Stimulated activated naive CD8-positive, alpha-beta T cell treated with anti-CD3 and anti-CD28 coated beads, Interleukin-15, amount 100 ng/mL, for 72 hours (primary cell): ENCODE results near the gene LMOD1.
"Not testable (repeated sequence)": the region's sequence is repeated elsewhere in the genome, so short reads cannot be mapped to it uniquely, and the experiment has no call there.

Experiments used
- ATAC-seq: fragments of 150-1000 bp; cut with Tn5 transposase; 2 replicates; pipeline ENCODE4 v1.10.0; 2021; ENCODE audit warnings: mild to moderate bottlenecking, moderate library complexity
- DNase-seq, 2 donors: peaks; one replicate each; pipeline ENCODE4 v3.0.0; 2021 to 2022
- H3K27ac Mint-ChIP-seq, 2 donors: one replicate each; pipeline ENCODE4 v1.8.0; 2022; ENCODE audit warnings: mild to moderate bottlenecking in 2 of 2, mixed read lengths in 2 of 2, moderate library complexity in 2 of 2
- H3K27me3 Mint-ChIP-seq: one replicate; pipeline ENCODE4 v1.8.0; 2022; ENCODE audit warnings: mixed read lengths
- H3K4me1 Mint-ChIP-seq: one replicate; pipeline ENCODE4 v1.8.0; 2022; ENCODE audit warnings: mild to moderate bottlenecking, mixed read lengths
- H3K4me3 Mint-ChIP-seq, 2 donors: one replicate each; pipeline ENCODE4 v1.8.0; 2022; ENCODE audit warnings: mild to moderate bottlenecking in 2 of 2, mixed read lengths in 2 of 2, moderate library complexity in 1 of 2
- H3K9me3 Mint-ChIP-seq, 2 donors: one replicate each; pipeline ENCODE4 v1.8.0; 2022; ENCODE audit warnings: mixed read lengths in 2 of 2

LMOD1 gene

DNA sequence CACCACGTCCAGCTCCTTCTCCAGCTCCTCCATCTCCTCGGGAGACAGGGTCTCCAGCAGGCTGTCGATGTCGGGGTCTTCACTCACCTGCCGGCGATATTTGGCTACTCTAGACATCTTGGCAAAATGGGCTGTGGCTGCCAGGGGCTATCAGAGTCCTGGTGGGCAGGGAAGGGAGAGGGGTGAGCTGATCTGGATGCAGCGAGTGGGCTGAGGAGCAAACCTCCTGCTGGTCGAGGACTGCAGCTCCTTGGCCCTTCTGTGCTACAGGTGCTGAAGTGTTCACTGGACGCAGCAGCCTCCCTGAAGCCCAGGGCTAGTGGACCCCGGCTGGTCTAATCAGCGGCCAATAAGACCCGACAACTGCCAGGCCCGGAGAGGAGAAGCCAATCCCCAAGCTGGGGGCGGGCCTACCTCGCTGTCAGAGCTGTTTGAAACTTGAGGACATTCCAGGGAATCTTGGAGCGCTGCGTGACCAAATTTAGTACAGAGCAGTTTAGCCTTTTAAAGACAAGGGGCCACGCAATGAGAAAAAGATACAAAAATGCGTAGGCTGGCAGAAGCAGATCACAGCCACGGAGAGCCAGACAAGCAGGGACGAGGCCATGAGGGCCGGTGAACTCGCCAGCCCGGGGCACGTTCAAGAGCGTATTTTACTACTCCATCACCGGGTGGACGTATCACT, at the start of gene LMOD1:
Gene LMOD1, minus strand, starts transcription at position 325 of the 685 bp plus-strand sequence. Its CDS starts 208 bp downstream, at position 117.
- H3K27ac Mint-ChIP-seq, result peak within 1 kb of the TSS; percentile 37 to 48
- DNase-seq (peak in 1 of 2 donors; percentile 5), ATAC-seq (peak; percentile 39)
- H3K4me3 Mint-ChIP-seq, result peak within 1 kb of the TSS; percentile 55 to 81
- H3K27me3 Mint-ChIP-seq, result peaks cover 64% of the 10 kb centered on the region
- peaks cover 21% of the 10 kb centered on the region for H3K4me1 Mint-ChIP-seq
- H3K9me3 Mint-ChIP-seq, result no peaks in the 10 kb centered on the region

DNA sequence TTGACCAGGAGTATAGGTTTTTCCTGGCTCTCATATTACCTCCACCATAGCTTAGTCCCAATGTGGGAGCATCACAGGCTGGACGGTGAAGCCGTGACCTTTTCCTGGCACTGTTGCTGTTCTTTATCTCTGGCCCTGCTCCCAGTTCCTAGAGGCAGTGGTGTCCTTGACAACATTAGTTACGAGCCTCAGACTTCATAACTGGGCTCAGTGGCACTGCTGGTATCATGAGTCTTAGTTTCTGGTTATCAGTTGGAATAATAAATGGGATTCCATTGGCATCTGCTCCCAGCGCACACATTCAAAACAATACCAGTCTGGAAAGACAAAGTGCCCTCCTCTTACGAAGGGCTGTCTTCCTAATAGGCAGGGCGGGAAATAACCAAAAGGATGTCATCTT, 44.1 kb upstream of the LMOD1 start:
- Mint-ChIP-seq H3K4me1 (no peaks in the 10 kb centered on the region), H3K9me3 (no peaks in the 10 kb centered on the region), H3K4me3 (no peak overlapping the region), H3K27ac (no peak overlapping the region), H3K27me3 (no peaks in the 10 kb centered on the region)
- ATAC-seq (no peak), DNase-seq (no peak)

DNA sequence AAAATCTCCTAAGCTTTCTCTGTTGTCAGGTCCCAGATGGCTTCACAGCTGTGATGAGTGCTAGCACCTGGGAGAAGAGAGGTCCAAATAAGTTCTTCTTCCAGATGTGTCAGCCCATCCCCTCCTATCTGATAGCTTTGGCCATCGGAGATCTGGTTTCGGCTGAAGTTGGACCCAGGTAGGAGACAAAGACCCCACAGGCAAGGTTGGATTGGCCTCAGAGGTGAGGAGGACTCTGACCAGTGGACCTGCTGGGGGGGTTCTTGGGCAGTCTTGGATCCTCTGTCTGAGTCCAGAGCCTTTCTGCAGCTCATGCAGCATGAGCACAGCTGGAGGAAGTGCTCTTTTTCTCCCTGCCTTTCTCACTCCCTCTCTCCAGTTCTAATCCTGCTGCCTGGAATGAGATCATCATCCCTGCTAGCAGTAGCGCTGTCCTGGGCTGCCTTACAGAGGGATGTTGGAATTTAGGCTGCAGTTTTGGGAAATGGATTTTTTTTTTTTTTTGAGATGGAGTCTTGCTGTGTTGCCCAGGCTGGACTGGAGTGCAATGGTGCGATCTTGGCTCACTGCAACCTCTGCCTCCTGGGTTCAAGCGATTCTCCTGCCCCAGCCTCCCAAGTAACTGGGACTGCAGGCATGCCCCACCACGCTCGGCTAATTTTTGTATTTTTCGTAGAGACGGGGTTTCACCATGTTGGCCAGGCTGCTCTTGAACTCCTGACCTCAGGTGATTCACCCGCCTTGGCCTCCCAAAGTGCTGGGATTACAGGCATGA, 43.2 kb upstream of the LMOD1 start:
- Mint-ChIP-seq H3K9me3 (no peaks in the 10 kb centered on the region), H3K4me1 (peaks cover under 1% of the 10 kb centered on the region), H3K27me3 (no peaks in the 10 kb centered on the region), H3K4me3 (no peak overlapping the region), H3K27ac (no peak overlapping the region)
- no peak for DNase-seq
- ATAC-seq, result no peak

DNA sequence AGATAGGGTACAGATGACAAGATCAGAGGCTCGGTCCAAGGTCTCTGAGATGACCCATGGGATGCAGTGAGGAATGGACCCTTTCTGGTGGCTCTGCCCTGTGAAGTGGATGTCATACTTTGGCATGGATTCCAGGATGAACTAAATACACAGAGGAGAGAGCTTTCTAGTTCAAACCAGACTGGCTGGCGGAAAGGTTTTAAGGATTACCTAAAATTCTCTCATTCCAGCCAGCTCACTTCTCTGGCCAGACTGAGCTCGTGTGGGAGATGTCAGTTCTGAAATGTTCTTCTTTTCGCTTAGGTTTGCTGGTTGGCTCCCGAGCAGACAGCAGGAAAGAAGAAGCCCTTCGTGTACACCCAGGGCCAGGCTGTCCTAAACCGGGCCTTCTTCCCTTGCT, 42.3 kb upstream of the LMOD1 start:
- Mint-ChIP-seq H3K4me1 (peaks cover 10% of the 10 kb centered on the region), H3K9me3 (no peaks in the 10 kb centered on the region), H3K27me3 (no peaks in the 10 kb centered on the region), H3K4me3 (no peak overlapping the region), H3K27ac (no peak overlapping the region)
- DNase-seq (no peak), ATAC-seq (no peak)

- no peaks in the 10 kb centered on the region for H3K9me3 Mint-ChIP-seq
- no peak overlapping the region for H3K27ac Mint-ChIP-seq
- no peak overlapping the region for H3K4me3 Mint-ChIP-seq
- no peak for DNase-seq
- no peak for ATAC-seq
- H3K4me1 Mint-ChIP-seq, result peaks cover 22% of the 10 kb centered on the region
- H3K27me3 Mint-ChIP-seq, result no peaks in the 10 kb centered on the region
Measured at GRCh38 chr1:201985355-201985754, 39.0 kb upstream of the LMOD1 start.

- Mint-ChIP-seq H3K9me3 (no peaks in the 10 kb centered on the region), H3K27me3 (no peaks in the 10 kb centered on the region), H3K4me3 (no peak overlapping the region), H3K4me1 (peaks cover 22% of the 10 kb centered on the region), H3K27ac (no peak overlapping the region)
- no peak for DNase-seq
- no peak for ATAC-seq
Measured at GRCh38 chr1:201984446-201984845, 38.1 kb upstream of the LMOD1 start.

- ATAC-seq, result peak; percentile 48
- H3K9me3 Mint-ChIP-seq, result no peaks in the 10 kb centered on the region
- peaks cover 10% of the 10 kb centered on the region for H3K27me3 Mint-ChIP-seq
- H3K27ac Mint-ChIP-seq, result peak overlapping the region; percentile 57 to 98
- H3K4me3 Mint-ChIP-seq, result peak overlapping the region; percentile 88 to 94
- peaks cover 22% of the 10 kb centered on the region for H3K4me1 Mint-ChIP-seq
- DNase-seq, result no peak
Measured at GRCh38 chr1:201983380-201983805, 37.0 kb upstream of the LMOD1 start.

GRCh38 chr1:201982623-201983379, 36.5 kb upstream of the LMOD1 start, which contains the start of gene RNPEP:
Gene RNPEP, plus strand, starts transcription at chr1:201982648. Its CDS starts 19 bp downstream, at chr1:201982667.
- Mint-ChIP-seq H3K4me3 (peak within 1 kb of the TSS; percentile 90 to 94), H3K27ac (peak within 1 kb of the TSS; percentile 88 to 98), H3K4me1 (peaks cover 22% of the 10 kb centered on the region), H3K9me3 (no peaks in the 10 kb centered on the region), H3K27me3 (peaks cover 10% of the 10 kb centered on the region)
- DNase-seq (peak; percentile 62 to 65), ATAC-seq (peak; percentile 91)

DNA sequence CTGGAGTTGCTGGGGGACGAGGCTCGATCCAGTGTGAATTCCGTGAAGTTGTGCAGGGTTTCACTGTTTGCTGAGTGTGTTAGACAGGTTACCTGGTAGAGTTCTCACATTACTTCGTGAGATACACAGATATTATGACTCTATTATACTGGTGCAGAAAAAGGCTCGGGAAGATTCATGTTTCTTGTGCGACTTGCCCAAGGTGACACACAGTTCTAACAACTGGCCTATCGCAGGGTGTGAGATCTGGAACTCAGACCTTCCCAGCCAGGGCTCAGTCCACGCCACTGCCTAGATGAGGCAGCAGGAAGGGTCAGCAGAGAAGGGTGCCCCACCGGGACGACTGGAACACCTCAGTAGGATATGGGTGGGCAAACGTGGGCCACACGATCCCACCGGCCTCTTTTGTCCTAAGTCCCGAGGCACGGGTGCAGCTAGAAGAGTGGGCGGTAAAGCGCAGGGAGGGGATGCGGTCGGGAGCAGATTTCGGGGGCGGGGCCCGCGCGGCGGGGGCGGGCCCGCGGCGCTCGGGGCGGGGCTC, 35.8 kb upstream of the LMOD1 start:
- Mint-ChIP-seq H3K9me3 (no peaks in the 10 kb centered on the region), H3K4me3 (peak overlapping the region; percentile 90 to 91), H3K27ac (peak overlapping the region; percentile 88 to 94), H3K27me3 (peaks cover 10% of the 10 kb centered on the region), H3K4me1 (peaks cover 22% of the 10 kb centered on the region)
- DNase-seq, result peak in 1 of 2 donors; percentile 56
- ATAC-seq, result peak; percentile 78

- no peaks in the 10 kb centered on the region for H3K27me3 Mint-ChIP-seq
- no peaks in the 10 kb centered on the region for H3K9me3 Mint-ChIP-seq
- H3K27ac Mint-ChIP-seq, result peak overlapping the region in 1 of 2 donors; percentile 40
- DNase-seq (no peak), ATAC-seq (no peak)
- H3K4me3 Mint-ChIP-seq, result no peak overlapping the region
- peaks cover 5% of the 10 kb centered on the region for H3K4me1 Mint-ChIP-seq
Measured at GRCh38 chr1:201970334-201971159, 24.2 kb upstream of the LMOD1 start.

DNA sequence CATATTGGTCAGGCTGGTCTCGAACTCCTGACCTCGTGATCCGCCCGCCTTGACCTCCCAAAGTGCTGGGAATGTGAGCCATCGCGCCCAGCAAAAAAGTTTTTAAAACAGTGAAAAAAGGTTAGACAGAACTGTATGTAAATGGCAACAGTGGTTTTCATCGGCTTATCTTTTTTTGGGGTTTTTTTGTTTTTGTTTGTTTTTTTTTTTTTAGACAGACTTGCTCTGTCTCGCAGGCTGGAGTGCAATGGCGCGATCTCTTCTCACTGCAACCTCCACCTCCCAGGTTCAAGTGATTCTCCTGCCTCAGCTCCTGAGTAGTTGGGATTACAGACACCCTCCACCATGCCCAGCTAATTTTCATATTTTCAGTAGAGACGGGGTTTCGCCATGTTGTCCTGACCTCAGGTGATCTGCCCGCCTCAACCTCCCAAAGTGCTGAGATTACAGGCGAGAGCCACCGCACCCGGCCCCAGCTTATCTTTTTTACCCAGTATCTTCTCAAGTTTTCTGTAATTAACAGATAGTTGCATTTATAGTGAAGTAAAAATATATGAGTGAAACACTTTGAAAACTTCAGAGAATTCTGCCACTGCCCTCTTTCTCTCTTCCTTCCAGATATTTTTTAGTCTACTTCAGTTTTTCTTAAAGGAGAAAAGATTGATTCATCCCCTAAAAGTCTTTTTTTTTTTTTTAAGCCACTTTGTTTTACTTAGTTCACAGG, 22.0 kb upstream of the LMOD1 start:
- DNase-seq (no peak), ATAC-seq (no peak)
- Mint-ChIP-seq H3K4me1 (peaks cover 5% of the 10 kb centered on the region), H3K27ac (peak overlapping the region in 1 of 2 donors; percentile 71), H3K4me3 (no peak overlapping the region), H3K9me3 (no peaks in the 10 kb centered on the region), H3K27me3 (no peaks in the 10 kb centered on the region)

- Mint-ChIP-seq H3K27me3 (no peaks in the 10 kb centered on the region), H3K27ac (no peak overlapping the region), H3K4me1 (peaks cover 5% of the 10 kb centered on the region), H3K9me3 (no peaks in the 10 kb centered on the region), H3K4me3 (no peak overlapping the region)
- no peak for DNase-seq
- ATAC-seq, result no peak
Measured at GRCh38 chr1:201966171-201966570, 19.8 kb upstream of the LMOD1 start.

DNA sequence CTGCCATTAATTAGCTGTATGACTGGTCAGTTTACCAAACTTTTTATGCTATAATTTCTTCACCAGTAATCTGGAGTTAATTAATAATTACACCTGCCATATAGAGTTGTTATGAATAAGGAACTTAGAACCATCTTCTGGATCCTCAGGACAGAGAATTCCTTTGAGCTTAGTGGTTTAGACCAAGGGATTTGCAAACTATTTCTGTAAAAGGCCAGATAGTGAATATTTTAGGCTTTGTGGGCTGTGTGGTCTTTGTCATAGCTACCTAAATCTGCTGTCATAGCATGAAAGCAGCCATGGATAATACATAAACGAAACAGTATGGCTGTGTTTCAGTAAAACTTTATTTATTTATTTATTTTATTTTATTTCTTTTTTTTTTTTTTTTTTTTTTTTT, 17.9 kb upstream of the LMOD1 start:
- Mint-ChIP-seq H3K4me3 (no peak overlapping the region), H3K4me1 (peaks cover 5% of the 10 kb centered on the region), H3K27me3 (no peaks in the 10 kb centered on the region), H3K27ac (no peak overlapping the region), H3K9me3 (no peaks in the 10 kb centered on the region)
- ATAC-seq, result no peak
- no peak for DNase-seq

DNA sequence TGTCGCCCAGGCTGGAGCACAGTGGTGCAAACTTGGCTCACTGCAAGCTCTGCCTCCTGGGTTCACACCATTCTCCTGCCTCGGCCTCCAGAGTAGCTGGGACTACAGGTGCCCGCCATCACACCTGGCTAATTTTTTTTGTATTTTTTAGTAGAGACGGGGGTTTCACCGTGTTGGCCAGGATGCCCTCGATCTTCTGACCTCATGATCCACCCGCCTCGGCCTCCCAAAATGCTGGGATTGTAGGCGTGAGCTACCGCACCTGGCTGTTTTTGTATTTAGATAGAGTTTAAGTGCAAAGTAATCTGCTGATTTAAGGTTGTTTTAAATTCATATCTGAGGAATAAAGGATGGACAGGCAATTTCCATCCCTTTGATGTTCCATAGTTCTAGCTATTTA, 16.0 kb upstream of the LMOD1 start:
- H3K27ac Mint-ChIP-seq, H3K9me3 Mint-ChIP-seq, ATAC-seq, H3K27me3 Mint-ChIP-seq, H3K4me3 Mint-ChIP-seq, H3K4me1 Mint-ChIP-seq, DNase-seq: not testable (repeated sequence)
